ENCODE measurements around the gene ANKRD53. TPM values are rescaled to one million over a fixed set of nuclear protein-coding genes. Genes with fewer than 3 reads are reported as not detected.

The ANKRD53 gene, protein sequence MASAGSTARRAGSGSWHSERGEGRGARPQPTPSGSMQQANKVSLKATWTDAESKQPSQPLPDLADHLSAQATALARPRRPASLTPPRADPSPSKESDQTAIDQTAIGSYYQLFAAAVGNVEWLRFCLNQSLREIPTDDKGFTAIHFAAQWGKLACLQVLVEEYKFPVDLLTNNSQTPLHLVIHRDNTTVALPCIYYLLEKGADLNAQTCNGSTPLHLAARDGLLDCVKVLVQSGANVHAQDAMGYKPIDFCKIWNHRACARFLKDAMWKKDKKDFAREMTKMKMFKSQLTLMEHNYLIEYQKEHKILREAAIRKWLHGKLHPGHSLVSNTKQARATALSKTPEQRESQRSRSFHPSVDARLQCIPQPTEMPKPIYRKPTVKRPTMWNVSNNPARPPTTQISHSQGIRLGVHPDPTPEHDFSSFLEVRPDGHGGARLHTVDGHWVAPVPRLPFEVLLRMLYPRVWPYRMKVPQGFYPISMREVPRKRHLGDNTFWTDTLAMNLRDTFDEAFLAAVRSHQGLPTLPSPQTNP
- total RNA-seq = under 1 TPM in 1 of 2 experiments, not detected in 1; 0.14 TPM

- intact Hi-C loops (cut with DNase I, micrococcal nuclease) = loop anchor here in 1 of 2 experiments (5.0 kb wide), 1 partner anchor 89 kb away; the partner anchor contains the start of gene NAGK
- Mint-ChIP-seq H3K27ac (peak within 1 kb of the TSS; percentile 60), H3K27me3 (no peaks in the 10 kb centered on the region), H3K9me3 (ENCODE audit: low read depth) (no peaks in the 10 kb centered on the region), H3K36me3 (ENCODE audit: low read depth) (peaks cover 3% of the 10 kb centered on the region), H3K4me3 (peak within 1 kb of the TSS; percentile 54), H3K4me1 (peaks cover 17% of the 10 kb centered on the region)
- ChIA-PET CTCF (interaction anchor here (0.6 to 5.0 kb wide), 4 partner anchors 8 to 107 kb away, joined by 3 to 33 read pairs (median 4); no protein-coding TSS in a partner anchor), POLR2A (no interaction called here)
- ATAC-seq = peak; percentile 35
- peak; percentile 37 for DNase-seq
Measured at GRCh38 chr2:70978341-70979179, at the start of gene ANKRD53. Gene ANKRD53 (plus strand): TSS chr2:70978630. CDS start chr2:70978646, 16 bp downstream.

DNA sequence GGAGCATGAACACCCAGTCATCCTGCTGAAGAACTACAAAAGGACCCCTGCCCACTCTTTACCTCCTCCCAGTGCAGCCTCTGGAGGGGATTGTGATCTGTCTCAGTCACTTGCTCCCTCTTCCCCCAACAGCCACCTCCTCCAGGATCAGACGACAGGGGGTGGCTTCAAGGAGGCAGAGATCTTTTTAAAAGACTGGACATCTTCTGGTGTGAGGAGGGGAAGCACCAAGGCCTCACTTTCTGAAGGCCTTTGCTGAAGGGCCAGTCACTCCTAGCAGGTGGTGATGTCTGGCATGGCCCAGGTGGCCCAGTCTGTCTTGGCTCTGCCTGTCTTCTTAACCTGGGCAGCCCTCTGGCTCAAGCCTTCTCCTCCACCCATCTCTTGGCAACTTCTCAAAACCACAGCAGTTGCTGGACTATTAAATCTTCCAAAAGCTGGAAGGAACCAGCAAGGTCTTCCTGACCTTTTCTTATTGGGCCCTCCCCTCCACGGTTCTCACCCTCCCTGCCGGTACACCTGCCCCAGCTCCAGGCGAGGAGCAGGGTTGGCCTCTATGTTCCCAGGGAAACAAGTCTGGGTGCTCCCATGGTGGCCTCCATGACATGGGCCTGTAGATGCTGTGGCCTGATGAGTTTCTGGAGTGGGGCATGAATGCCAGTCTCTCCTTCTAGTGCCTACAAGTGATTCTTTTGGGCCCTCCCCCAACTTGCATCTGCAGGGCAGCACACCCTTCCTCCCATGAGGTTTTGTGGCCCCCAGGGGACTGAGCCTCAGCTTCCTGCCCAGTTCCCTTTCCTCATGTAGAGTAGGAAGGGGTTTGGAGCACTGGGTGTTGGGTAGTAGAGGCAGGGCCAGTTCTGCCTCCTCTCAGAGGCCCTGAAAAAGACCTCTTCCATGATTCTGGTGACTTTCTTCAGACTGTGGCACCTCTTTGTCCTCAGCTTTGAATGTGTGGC, 47.8 kb upstream of the ANKRD53 start:
- Mint-ChIP-seq H3K9me3 (ENCODE audit: low read depth) (no peaks in the 10 kb centered on the region), H3K4me1 (no peaks in the 10 kb centered on the region), H3K27ac (no peak overlapping the region), H3K27me3 (peaks cover 5% of the 10 kb centered on the region), H3K36me3 (ENCODE audit: low read depth) (no peaks in the 10 kb centered on the region), H3K4me3 (no peak overlapping the region)
- DNase-seq (no peak), ATAC-seq (no peak)
- ChIA-PET CTCF (interaction anchor here (1.6 kb wide), 1 partner anchor 18 kb away, joined by 5 read pairs; no protein-coding TSS in a partner anchor), POLR2A (no interaction called here)
- intact Hi-C loops (cut with DNase I, micrococcal nuclease) = no loop called here

- CTCF ChIA-PET = interaction anchor here (0.6 to 1.6 kb wide), 2 partner anchors 17 to 72 kb away, joined by 3 to 5 read pairs; no protein-coding TSS in a partner anchor
- Mint-ChIP-seq H3K4me3 (no peak overlapping the region), H3K9me3 (ENCODE audit: low read depth) (no peaks in the 10 kb centered on the region), H3K36me3 (ENCODE audit: low read depth) (no peaks in the 10 kb centered on the region), H3K27me3 (peaks cover 8% of the 10 kb centered on the region), H3K27ac (no peak overlapping the region), H3K4me1 (no peaks in the 10 kb centered on the region)
- DNase-seq (no peak), ATAC-seq (no peak)
- intact Hi-C loops (cut with DNase I, micrococcal nuclease) = no loop called here
- POLR2A ChIA-PET = no interaction called here
Measured at GRCh38 chr2:70931376-70932000, 46.9 kb upstream of the ANKRD53 start.

DNA sequence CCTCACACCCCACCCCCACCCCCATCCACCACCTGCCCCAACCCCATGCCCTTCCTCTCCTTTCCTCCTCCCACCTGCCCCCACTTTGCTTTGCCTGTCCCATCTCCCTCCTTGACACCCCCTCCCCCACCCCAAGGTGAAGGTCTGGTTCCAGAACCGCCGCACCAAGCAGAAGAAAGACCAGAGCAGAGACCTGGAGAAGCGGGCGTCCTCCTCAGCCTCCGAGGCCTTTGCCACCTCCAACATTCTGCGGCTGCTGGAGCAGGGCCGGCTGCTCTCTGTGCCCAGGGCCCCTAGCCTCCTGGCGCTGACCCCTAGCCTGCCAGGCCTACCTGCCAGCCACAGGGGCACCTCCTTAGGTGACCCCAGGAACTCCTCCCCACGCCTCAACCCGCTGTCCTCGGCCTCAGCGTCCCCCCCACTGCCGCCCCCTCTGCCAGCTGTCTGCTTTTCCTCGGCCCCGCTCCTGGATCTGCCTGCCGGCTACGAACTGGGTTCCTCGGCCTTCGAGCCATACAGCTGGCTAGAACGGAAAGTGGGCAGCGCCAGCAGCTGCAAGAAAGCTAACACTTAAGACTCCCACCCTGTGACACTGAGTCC, 45.7 kb upstream of the ANKRD53 start:
- ATAC-seq = no peak
- intact Hi-C loops (cut with DNase I, micrococcal nuclease) = no loop called here
- no peaks in the 10 kb centered on the region for H3K36me3 Mint-ChIP-seq (ENCODE audit: low read depth)
- DNase-seq = no peak
- H3K27ac Mint-ChIP-seq = no peak overlapping the region
- POLR2A ChIA-PET = no interaction called here
- no peaks in the 10 kb centered on the region for H3K9me3 Mint-ChIP-seq (ENCODE audit: low read depth)
- CTCF ChIA-PET = interaction anchor here (1.8 to 4.9 kb wide), 3 partner anchors 14 to 68 kb away, joined by 4 to 26 read pairs (median 5); no protein-coding TSS in a partner anchor
- no peaks in the 10 kb centered on the region for H3K4me1 Mint-ChIP-seq
- no peak overlapping the region for H3K4me3 Mint-ChIP-seq
- peaks cover 9% of the 10 kb centered on the region for H3K27me3 Mint-ChIP-seq

DNA sequence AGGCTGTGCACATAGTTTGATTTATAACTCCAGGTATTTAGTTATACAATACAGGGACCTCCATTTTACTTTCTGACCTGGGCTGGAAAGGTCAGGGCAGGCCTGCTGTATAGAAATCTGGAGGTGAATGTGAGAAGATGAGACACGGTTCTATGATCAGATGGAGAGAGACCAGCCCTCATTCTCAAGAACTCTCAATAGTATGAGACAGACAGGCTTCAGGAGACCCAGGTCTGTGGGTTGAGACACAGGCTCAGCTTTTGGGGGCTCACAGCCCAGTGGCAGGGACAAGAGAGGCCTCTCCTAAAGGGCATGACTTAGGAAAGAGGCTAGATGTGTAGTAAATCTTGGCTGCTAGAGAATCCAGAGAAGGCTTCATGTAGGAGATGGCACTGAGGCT, 43.4 kb upstream of the ANKRD53 start:
- no peak for ATAC-seq
- intact Hi-C loops (cut with DNase I, micrococcal nuclease) = no loop called here
- Mint-ChIP-seq H3K27ac (no peak overlapping the region), H3K27me3 (peaks cover 11% of the 10 kb centered on the region), H3K4me3 (no peak overlapping the region), H3K36me3 (ENCODE audit: low read depth) (no peaks in the 10 kb centered on the region), H3K4me1 (no peaks in the 10 kb centered on the region), H3K9me3 (ENCODE audit: low read depth) (no peaks in the 10 kb centered on the region)
- no peak for DNase-seq
- CTCF ChIA-PET = interaction anchor here (0.9 to 4.9 kb wide), 6 partner anchors 12 to 168 kb away, joined by 3 to 26 read pairs (median 4); no protein-coding TSS in a partner anchor
- POLR2A ChIA-PET = no interaction called here

- ChIA-PET CTCF (interaction anchor here (0.7 to 4.9 kb wide), 4 partner anchors 11 to 280 kb away, joined by 3 to 26 read pairs (median 4); no protein-coding TSS in a partner anchor), POLR2A (no interaction called here)
- intact Hi-C loops (cut with DNase I, micrococcal nuclease) = no loop called here
- H3K9me3 Mint-ChIP-seq (ENCODE audit: low read depth) = no peaks in the 10 kb centered on the region
- DNase-seq (no peak), ATAC-seq (no peak)
- H3K27ac Mint-ChIP-seq = no peak within 1 kb of the TSS
- no peaks in the 10 kb centered on the region for H3K4me1 Mint-ChIP-seq
- peaks cover 11% of the 10 kb centered on the region for H3K27me3 Mint-ChIP-seq
- no peak within 1 kb of the TSS for H3K4me3 Mint-ChIP-seq
- H3K36me3 Mint-ChIP-seq (ENCODE audit: low read depth) = no peaks in the 10 kb centered on the region
Measured at GRCh38 chr2:70935468-70936164, 42.8 kb upstream of the ANKRD53 start, which contains the start of gene ATP6V1B1. Gene ATP6V1B1 (plus strand): TSS chr2:70935900. CDS start chr2:70935955, 55 bp downstream.

- Mint-ChIP-seq H3K4me3 (no peak overlapping the region), H3K9me3 (ENCODE audit: low read depth) (no peaks in the 10 kb centered on the region), H3K27ac (no peak overlapping the region), H3K4me1 (no peaks in the 10 kb centered on the region), H3K27me3 (peaks cover 11% of the 10 kb centered on the region), H3K36me3 (ENCODE audit: low read depth) (no peaks in the 10 kb centered on the region)
- ChIA-PET POLR2A (no interaction called here), CTCF (interaction anchor here (0.7 to 4.9 kb wide), 3 partner anchors 11 to 281 kb away, joined by 3 to 26 read pairs (median 4); no protein-coding TSS in a partner anchor)
- no peak for ATAC-seq
- DNase-seq = no peak
- intact Hi-C loops (cut with DNase I, micrococcal nuclease) = no loop called here
Measured at GRCh38 chr2:70936165-70936978, 42.1 kb upstream of the ANKRD53 start.

DNA sequence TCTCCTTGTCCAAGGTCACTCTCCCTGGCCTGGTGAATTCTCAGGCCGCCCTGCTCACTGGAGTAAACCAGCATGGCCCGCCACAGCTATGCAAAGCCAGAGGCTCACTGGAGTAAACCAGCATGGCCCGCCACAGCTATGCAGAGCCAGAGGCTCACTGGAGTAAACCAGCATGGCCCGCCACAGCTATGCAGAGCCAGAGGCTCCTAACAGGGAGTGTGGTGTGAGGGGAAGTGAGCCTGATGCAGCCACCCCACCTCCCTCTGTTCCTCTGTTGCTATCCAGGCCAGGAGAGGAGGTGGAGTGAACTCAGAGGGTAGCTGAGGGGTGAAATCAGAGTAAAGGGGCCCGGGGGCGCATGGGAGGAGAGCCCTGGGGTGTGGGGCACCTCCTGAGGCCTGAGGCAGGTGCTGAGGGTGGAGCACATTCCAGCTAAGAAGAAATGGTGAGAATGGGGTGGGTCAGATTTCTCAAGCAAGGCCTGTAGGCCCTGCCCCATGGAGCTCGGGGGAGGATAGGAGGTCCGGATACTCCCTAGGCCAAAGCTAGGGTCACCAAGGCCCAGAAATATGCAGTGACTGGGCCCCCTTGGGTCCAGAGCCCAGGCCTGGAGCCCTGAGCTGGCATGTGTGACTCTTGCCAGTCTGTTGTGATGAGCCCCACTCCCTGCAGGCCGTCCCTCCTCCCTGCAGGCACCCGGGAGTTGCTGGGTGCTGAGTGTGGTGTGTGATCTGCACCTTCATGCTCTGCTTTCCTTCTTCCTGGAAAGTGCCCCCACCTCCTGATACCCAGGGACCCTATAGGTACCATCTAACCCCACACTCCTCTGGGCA, 41.2 kb upstream of the ANKRD53 start:
- Mint-ChIP-seq H3K27me3 (peaks cover 11% of the 10 kb centered on the region), H3K4me1 (no peaks in the 10 kb centered on the region), H3K36me3 (ENCODE audit: low read depth) (no peaks in the 10 kb centered on the region), H3K27ac (no peak overlapping the region), H3K9me3 (ENCODE audit: low read depth) (no peaks in the 10 kb centered on the region), H3K4me3 (no peak overlapping the region)
- intact Hi-C loops (cut with DNase I, micrococcal nuclease) = no loop called here
- CTCF ChIA-PET = interaction anchor here (4.9 kb wide), 1 partner anchor 10 kb away, joined by 26 read pairs; no protein-coding TSS in a partner anchor
- ATAC-seq (no peak), DNase-seq (no peak)
- POLR2A ChIA-PET = no interaction called here

All from activated CD4-positive, alpha-beta T cell treated with anti-CD3 and anti-CD28 coated beads for 36 hours (primary cell).